ENCODE measurements around the gene MEIKIN.
A peak's percentile ranks its signal among the peaks of the same experiment; 100 is the strongest.
"Not testable (repeated sequence)": the region's sequence is repeated elsewhere in the genome, so short reads cannot be mapped to it uniquely, and the experiment has no call there.

Gene MEIKIN

DNA sequence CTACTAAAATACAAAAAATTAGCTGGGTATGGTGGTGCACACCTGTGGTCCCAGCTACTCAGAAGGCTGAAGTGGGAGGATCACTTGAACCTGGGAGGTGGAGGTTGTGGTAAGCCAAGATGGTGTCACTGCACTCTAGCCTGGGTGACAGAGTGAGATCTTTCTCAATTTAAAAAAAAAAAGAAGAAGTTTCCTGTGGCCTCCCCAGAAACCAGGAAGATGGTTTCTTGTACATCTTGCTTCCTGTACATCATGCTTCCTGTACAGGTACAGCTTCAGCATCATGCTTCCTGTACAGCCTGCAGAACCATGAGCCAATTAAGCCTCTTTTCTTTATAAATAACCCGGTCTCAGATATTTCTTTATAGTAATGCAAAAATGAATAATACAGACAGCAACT is 43.2 kb downstream of the MEIKIN start:
- not testable (repeated sequence) for DNase-seq

DNA sequence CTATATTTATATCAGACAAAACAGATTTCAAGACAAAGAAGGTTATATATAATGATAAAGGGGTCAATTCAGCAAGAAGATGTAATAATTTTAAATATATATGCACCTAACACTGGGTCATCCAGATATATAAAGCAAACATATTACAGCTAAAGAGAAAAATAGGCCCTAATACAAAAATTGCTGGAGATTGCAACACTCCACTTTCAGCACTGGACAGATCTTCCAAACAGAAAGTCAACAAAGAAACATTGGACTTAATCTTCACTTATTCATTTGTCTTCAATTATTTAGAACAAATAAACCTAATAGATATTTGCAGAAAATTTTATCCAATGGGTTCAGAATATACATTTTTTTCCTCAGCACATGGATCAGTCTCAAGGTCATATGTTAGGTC is 45.8 kb downstream of the MEIKIN start:
- DNase-seq, result no peak

DNA sequence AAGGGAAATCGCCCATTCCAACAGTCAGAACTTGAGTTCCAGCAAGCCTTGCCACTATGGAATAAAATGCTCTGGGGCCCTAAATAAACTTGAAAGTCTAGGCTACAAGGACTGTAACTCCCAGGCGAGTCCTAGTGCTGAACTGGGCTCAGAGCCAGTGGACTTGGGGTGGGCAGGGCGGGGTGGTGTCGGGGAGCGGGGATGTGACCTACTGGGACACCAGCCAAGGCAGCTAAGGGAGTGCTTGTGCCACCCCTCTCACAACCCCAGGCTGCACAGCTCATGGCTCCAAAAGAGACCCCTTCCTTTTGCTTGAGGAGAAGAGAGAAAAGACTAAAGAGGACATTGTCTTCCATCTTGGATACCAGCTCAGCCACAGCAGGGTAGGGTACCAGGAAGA is 61.5 kb downstream of the MEIKIN start:
- no peak for DNase-seq

DNA sequence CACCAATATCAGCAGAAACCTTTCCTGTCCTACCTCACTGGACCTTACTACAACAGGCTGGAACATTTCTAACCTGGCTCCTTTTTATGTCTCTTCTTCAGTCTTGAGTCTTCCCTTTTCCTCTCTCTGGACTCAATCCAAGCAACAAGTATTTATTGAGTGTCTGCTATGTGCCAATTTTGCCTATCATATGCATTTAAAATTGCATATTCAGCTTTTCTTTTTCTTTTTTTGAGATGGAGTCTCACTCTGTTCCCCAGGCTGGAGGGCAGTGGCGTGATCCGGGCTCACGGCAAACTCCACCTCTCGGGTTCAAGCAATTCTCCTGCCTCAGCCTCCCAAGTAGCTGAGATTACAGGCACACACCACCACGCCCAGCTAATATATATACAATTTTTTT is 65.8 kb downstream of the MEIKIN start:
- DNase-seq, result no peak

DNA sequence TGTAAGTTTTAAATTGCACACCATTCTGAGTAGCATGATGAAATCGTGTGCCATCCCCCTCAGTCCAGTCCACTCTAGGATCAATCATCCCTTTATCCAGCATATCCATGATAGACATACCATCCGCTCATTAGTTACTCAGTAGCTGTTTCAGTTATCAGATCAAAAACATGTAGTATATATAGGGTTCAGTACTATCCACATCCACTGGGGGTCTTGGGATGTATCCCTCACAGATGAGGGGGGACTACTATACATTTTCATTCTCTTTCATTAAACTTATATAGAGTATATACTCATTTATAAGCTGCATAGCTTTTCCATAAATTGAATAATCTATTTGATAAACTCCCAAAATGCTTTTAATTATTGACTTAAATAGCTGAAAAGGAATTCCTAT is 67.6 kb downstream of the MEIKIN start:
- no peak for DNase-seq

DNA sequence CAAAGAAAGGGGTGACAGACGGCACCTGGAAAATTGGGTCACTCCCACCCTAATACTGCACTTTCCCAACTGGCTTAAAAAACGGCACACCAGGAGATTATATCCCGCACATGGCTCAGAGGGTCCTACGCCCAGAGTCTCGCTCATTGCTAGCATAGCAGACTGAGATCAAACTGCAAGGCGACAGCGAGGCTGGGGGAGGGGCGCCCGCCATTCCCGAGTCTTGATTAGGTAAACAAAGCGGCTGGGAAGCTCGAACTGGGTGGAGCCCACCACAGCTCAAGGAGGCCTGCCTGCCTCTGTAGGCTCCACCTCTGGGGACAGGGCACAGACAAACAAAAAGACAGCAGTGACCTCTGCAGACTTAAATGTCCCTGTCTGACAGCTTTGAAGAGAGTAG is 74.2 kb downstream of the MEIKIN start:
- not testable (repeated sequence) for DNase-seq

DNA sequence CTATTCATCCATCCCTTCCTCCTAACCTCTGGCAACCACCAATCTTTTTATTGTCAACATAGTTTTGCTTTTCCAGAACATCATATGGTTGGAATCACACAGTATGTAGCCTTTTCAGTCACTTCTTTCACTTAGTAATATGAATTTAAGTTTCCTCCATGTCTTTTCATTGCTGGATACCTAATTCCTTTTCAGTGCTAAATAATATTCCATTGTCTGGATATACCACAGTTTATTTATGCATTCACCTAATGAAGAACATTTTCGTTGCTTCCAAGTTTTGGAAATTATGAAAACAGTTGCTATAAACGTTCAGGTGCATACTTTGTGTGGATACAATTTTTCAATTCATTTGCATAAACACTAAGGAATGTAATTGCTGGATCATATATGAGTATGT is 77.9 kb downstream of the MEIKIN start:
- no peak for DNase-seq

DNA sequence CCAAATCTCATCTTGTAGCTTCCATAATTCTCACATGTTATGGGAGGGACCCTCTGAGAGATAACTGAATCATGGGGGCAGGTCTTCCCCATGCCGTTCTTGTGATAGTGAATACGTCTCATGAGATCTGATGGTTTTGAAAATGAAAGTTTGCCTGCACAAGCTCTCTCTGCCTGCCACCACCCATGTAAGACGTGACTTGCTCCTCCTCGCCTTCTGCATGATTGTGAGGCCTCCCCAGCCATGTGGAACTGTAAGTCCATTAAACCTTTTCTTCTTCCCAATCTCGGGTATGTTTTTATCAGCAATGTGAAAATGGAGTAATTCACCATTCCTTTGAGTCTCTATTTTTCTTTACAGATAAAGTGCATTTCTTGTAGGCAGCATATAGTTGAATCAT is 81.8 kb downstream of the MEIKIN start:
- DNase-seq, result no peak

DNA sequence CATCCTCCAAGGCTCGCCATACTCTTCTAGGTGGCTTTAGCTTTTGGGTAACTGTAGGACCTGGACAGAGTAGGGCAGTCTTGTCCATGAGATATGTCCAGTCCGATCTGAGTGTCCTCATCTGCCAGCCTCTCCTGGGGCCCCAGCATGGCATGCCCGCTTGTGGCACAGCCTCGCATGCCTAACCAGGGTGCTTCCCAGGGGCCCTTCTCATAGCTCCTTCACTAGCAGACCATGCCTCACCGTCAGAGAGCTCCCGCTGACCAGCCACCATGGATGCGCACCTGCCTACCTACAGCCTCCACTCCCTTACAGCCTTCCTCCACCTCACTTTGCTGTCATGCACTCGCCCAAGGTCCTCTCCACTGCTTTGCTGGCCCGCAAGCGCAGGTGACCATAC is 88.1 kb downstream of the MEIKIN start:
- no peak for DNase-seq

DNA sequence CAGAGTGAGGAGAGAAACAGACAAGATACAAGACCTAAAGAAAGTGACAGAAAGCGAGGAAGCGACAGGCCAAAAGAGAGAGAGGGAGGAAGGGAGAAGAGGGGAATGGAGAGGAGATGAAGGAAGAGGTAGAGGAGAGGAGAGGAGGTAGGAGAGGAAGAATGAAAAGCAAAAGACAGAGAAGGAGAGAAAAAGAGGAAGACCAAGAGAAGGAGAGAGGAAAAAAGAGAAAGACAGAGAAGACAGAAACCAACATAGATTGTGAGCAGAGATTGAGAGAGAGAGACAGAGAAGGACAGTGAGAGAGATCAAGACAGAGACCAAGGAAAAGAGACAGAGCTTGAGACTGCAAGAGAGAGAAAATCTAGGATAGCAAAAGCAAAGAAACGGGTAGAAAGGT is 90.0 kb downstream of the MEIKIN start:
- no peak for DNase-seq

DNA sequence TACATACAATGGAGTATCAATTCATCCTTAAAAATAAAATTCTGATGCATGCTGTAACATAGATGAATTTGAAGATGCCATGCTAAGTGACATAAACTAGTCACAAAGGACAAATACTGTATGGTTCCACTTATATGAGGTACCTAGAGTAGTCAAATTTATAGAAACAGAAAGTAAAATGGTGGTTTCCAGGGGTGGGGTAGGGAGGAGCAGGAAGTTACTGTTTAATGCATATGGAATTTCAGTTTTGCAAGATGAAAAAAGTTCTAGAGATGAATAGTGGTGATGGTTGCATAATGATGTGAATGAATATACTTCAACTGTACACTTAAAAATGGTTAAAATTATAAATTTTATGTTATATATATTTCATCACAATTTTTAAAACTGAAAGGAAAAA is 91.3 kb downstream of the MEIKIN start:
- no peak for DNase-seq

DNA sequence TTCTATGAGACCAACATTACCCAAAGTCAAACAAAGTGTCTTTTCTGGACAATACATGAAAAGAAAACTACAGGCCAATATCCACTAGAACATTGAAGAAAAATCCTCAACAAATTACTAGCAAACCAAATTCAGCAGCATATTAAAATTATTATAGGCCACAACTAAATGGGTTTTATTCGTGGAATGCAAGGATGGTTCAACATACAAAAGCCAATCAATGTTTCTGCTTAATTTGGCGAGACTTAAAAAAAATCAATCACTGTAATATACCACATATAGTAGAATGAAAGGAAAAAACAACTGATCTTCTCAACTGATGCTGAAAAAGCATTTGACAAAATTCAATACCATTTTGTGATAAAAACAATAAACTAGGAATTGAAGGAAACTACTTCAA is 96.8 kb downstream of the MEIKIN start:
- DNase-seq, result peak; percentile 0

DNA sequence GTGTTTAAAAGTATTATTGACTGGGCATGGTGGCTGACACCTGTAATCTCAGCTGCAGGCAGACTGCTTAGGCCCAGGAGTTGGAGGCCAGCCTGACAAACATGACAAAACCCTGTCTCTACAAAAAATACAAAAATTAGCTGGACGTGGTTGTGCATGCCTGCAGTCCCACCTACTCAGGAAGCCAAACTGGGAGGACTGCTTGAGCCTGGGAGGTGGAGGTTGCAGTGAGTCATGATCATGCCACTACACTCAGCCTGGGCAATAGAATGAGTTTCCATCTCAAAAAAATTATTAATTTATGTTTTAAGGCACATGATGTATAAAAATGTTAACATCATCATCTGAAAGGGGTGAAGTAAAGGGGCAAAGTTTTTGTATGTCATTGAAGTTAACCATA is 98.9 kb downstream of the MEIKIN start:
- no peak for DNase-seq

DNA sequence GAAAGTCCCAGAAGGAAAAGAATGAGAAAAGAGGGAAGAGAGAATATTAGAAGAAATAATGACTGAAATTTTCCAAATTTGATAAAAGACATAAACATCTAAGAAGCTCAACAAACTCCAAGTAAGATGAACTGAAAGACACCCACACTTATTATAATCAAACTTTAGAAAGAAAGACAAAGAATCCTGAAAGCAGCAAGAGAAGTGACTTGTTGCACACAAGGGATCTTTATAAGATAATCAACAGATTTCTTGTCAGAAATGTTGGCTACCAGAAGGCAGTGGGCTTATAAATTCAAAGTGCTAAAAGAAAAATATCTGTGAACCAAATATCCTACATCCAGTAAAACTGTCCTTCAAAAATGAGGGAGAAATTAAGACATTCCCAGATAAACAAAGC is 99.6 kb downstream of the MEIKIN start:
- no peak for DNase-seq

DNA sequence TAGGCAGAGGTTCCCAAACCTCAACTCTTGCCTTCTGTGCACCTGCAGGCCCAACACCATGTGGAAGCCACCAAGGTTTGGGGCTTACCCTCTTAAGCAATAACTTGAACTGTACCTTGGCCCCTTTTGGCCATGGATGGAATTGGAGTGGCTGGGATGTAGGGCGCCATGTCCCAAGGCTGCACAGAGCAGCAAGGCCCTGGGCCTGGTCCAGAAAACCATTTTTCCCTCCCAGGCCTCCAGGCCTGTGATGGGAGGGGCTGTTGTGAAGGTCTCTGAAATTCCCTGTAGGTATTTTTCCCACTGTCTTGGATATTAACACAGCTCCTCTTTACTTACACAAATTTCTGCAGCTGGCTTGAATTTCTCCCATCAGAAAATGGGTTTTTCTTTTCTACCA is 102.5 kb downstream of the MEIKIN start:
- not testable (repeated sequence) for DNase-seq

DNA sequence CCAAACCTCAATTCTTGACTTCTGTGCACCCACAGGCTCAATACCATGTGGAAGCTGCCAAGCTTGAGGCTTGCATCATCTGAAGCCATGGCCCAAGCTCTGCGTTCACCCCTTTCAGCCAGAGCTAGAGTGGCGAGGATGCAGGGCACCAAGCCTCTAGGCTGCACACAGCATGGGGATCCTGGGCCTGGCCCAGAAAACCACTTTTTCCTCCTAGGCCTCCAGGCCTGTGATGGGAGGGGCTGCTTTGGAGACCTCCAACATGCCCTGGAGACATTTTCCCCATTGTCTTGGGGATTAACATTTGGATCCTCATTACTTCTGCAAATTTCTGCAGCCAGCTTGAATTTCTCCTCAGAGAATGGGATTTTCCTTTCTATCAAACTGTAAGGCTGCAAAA is 112.8 kb downstream of the MEIKIN start:
- not testable (repeated sequence) for DNase-seq

DNA sequence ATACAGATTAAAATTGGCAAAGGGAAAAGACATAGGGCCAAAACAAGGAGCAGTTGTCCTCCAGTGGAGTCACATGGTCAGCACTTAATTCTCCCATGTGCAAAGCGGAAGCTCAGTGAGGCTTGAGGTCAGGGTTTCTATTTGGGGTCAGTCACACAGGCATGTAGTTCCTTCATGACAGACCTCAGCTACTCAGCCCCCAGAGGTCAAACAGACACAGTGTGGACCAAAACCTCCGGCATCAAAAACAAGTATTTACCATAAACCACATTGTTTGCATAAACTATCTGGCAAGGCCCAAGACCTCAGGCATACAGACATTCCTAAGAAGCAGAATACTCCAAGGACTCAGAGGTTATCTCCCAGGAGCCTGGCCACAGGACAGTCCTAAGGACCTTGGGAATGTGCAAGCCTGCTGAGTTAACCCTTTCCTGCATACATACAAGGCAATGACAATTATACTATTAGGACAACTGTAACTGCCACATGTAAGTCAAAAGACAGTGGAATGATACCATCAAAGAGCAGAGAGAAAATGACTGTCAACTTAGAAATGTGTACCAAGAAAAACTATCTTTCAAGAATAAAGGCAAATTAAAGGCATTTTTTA is 120.0 kb downstream of the MEIKIN start:
- no peak for DNase-seq

DNA sequence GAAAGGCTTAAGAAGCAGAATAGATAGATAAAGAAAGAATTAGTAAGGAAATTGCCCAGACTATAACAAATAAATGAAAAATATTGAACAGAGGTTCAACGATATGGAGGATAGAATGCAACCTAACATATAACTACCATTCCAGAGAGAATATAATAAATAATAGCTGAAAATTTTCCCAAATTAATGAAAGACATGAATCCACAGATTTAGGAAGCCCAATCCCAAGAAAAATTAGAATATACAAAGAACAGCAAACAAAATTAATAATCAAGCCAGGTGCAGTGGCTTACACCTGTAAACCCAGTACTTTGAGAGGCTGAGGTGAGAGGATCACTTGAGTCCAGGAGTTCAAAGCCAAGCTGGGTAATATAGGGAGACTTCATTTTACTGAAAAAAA is 120.8 kb downstream of the MEIKIN start:
- no peak for DNase-seq

DNA sequence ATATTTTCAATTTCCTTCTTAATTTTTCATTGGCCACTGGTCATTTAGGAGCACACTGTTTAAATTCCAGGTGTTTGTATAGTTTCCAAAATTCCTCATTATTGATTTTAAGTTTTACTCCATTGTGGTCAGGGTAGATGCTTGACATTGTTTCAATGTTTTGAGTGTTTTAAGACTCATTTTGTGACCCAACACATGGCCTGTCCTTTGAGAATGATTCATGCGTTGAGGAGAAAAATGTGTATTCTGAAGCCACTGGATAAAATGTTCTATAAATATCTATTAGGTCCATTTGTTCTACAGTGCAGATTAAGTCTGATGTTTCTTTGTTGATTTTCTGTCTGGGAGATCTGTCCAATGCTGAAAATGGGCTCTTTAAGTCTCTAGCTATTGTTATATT is 124.2 kb downstream of the MEIKIN start:
- DNase-seq, result no peak

DNA sequence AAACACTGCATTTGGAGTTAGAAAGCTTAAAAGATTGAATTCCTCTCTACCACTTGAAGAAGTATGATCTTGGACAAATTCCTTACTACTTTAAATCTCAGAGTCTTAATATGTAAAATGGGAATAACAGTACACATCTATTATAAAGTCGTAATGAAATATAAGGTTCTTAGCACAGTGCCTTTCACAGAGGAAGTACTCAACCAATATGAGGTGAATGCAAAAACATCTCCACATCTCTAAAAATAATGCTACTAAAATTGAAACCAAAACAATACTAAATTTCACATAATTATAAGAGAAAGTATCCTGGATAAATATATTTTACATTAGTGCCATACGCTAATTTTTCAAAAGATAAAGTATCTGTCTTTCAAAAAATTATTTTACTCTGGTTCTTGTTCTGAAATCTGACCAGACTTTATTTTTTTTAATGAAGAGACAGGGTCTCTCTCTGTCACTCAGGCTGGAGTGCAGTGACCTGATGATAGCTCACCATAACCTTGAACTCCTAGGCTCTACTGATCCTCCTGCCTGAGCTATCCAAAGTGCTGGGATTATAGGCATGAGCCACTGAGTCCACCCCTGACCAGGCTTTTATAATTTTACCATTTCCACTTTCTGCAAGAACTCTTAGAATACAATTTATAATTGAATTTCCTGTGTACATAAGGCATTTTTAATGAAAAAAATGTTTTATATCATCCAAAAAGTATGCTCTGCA is 127.3 kb downstream of the MEIKIN start:
- no peak for DNase-seq

DNA sequence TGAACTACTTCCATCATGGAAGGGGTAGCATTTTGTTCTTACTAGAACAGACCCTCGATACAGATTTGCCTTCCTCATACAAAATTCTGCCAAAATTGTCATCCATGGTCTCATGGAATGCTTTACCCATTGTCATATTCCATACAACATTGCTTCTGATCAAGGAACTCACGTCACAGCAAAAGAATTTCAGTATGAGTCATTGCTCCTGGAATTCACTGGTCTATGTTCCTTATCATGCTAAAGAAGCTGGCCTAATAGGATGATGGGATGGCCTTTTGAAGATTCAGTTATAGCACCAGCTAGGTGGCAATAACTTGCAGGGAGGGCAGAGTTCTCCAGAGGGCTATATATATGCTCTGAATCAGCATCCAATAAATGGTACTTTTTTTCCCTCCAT is 130.5 kb downstream of the MEIKIN start:
- DNase-seq, result no peak

DNA sequence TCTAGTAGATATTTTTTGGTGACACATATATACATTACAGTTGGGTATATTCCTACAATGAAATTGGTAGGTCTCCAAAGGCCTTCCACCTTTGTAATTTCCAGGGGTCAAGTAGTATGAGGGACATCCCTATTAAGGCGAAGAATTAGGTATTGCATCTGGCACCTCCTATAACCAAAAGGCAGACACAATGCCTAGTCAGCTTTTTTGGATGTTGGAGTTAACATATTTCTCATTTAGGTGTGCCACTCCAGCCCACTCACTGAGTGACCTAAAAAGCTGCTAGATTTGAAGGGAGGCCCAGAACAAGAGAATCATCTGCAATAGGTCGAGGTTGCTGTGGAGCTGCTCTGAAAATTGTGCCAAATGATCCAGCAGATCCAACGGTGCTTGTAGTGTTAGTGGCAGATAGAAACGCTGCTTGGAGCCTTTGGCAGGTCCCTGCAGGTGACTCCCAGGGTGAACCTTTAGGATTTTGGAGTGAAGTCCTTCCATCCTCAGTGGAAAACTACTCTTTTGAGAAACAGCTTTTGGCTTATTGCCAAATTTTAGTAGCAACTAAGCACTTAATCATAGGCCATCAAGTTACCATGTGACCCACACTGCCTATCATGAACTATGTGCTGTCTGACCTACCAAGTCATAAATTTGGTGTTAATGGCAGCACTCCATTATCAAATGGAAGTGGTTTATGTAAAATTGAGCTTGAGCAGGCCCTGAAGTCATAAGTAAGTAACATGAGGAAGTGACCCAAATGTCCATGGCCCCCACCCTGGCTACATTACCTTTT is 132.9 kb downstream of the MEIKIN start:
- no peak for DNase-seq

DNA sequence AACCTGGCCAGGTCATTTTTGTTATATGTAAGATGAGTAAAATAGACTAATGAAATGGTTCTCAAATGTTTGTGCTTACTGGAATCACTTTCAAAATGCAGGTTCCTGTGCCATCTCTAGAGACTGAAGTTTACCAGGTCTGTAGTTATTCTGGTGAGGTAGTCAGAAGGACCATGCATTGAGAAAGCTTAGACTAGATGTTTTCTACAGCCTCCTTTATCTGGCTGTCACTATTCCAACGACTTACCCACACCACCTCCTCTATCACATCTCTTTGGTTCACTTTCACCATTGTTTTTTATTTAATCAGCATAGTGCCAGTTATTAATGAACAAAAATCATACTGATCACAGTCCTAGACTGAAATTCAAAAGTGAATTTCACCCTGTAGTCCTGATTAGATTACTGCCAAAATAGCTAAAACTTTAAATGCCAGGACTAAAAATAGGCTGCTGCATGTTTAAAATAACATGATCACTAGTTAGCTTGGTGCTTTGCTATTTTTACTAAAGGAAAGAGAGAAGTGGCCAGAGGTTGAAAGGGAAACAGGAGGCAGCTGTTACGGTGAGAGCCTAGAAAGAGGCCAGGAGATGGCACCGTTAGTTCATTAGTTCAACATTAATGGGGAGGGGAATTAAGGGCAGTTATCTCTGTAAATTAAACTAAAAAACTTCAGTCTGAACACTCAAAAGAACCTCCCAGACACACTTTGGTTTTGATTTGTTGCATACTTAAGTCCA is 134.8 kb downstream of the MEIKIN start:
- peak; percentile 33 for DNase-seq

Data from eye (tissue), 1 donor.